Measurements from ENCODE around the gene TAF1B.
"Not testable (repeated sequence)": the region's sequence is repeated elsewhere in the genome, so short reads cannot be mapped to it uniquely, and the experiment has no call there.

Gene TAF1B

DNA sequence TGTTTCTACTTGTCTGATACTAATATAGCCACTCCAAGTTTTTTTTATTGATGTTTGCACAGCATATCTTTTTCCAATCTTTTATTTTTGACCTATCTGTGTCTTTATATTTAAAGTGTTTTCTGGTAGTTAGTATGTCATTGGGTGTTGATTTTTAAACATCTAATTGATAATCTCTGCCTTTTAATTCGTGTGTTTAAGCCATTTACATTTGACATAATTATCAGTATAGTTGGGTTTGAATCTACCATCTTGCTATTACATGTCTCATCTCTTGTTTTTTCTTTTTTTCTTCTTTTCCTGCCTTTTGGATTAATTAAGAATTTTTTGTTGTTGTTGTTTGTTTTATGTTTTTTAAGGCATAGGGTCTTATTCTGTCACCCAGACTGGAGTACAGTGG lies 44.2 kb downstream of the TAF1B start:
- DNase-seq = no peak

DNA sequence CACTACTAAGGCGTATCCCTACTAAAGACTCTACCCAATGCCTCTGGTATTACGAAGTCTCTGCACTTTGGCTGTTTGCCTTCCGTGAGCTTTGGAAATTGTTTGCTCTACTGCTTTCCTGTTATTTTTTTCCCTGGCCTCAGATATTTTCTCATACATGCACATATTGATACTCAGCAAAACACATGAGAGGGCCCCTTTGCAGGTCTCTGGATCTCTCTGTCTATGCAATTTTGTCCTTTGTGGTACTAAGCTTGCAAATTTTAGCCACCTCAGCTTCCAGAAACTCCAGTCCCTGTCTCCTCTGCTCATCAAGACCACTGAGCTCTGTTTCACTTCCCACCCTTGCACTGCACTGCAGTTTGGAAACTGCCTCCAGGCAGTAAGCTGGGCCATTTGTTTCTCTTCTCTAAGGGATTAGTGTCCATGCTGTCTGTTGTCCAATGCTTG lies 46.6 kb downstream of the TAF1B start:
- DNase-seq = peak; percentile 6

- DNase-seq = no peak
These were observed 49.0 kb downstream of the TAF1B start for GRCh38 chr2:9892236-9892635.

GRCh38 chr2:9895669-9896590 lies 52.7 kb downstream of the TAF1B start:
- DNase-seq = no peak

GRCh38 chr2:9897331-9897737 lies 54.1 kb downstream of the TAF1B start:
- DNase-seq = peak; percentile 96

GRCh38 chr2:9897846-9898245 lies 54.6 kb downstream of the TAF1B start:
- peak; percentile 13 for DNase-seq

GRCh38 chr2:9905413-9905812 lies 62.1 kb downstream of the TAF1B start:
- DNase-seq = no peak

DNA sequence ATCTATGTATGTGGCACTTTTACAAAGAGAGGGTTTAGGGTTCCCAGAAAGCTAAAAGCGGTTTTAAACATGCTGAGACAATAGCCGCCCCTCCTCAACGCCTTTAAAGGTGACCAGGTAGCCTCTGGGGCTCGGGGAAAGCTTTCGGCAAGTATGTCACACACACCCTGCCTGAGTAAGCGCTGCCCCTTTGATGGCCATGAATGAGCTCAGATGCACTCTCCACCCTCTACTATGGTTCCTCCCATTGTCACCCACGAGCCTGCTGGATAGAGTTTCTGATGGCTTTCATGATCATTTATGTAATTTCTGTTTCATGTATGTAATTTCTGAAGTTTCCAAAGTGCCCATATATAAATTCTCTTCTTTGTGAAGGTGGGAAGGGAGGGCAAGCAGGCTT lies 64.1 kb downstream of the TAF1B start:
- no peak for DNase-seq

GRCh38 chr2:9908639-9909038 lies 65.4 kb downstream of the TAF1B start:
- DNase-seq = no peak

- peak; percentile 29 for DNase-seq
These were observed 65.8 kb downstream of the TAF1B start for GRCh38 chr2:9909106-9909505.

DNA sequence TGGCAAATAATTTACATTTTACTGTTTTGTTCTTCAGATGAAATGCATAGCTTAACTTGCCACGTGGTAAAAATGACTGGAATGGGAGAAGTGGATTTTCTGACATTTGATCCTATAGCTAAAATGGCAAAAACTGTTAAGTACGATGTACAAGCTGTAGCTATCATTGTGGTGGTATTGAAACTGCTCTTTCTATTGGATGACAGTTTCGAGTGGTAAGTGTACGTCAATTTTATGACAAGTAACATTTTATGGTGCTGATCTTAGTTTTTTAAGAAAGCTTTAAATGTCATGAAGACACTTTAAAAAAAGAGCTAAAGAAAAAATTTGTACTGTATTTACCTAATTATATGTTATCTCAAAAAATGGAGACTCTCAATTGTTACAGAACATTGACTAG lies 67.4 kb downstream of the TAF1B start:
- DNase-seq = no peak

- DNase-seq = no peak
These were observed 69.2 kb downstream of the TAF1B start for GRCh38 chr2:9912468-9912867.

GRCh38 chr2:9914384-9915065 lies 71.3 kb downstream of the TAF1B start:
- no peak for DNase-seq

DNA sequence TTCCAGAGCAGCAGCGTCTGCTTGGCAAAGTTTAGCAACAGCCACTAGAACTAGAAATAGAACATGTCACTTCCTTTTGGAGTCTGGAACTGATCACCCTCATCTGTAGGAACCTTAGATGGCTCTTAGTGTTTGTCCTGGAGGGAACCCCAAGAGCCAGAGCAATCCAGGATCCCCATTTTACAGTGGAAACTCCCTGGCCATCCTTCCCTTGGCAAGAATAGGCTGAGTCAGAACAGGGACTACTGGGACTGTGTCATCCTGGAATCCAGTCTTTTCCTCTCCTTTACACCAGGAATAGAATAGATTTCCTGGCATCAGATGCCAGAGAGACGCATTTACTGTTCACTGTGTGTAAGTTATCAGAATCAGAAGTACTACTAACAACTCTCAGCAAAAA lies 75.0 kb downstream of the TAF1B start:
- DNase-seq = no peak

- DNase-seq = no peak
These were observed 76.2 kb downstream of the TAF1B start for GRCh38 chr2:9919512-9919911.

DNA sequence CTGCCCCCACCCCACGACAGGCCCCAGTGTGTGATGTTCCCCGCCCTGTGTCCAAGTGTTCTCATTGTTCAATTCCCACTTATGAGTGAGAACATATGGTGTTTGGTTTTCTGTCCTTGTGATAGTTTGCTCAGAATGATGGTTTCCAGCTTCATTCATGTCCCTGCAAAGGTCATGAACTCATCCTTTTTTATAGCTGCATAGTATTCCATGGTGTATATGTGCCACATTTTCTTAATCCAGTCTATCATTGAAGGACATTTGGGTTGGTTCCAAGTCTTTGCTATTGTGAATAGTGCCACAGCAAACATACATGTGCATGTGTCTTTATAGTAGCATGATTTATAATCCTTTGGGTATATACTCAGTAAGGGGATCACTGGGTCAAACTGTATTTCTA lies 83.7 kb downstream of the TAF1B start:
- not testable (repeated sequence) for DNase-seq

DNA sequence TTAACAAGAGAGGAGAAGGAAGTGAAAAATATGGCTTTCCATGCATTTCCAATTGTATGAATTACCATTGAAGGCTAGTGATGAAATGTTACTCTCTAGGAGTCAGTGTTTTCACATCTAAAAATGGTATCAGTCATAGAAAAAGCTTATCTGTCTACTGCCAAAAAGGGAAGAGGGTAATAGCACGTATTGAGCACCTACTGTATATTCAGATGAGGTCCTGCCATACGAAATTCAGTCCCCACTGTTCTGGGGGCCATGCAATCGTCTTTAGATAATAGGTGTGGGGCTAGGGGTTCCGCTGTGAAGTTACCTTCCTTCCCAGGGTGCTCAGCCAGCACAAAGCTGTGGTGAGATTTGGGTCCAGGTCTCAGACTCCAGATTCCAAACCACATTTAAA lies 94.0 kb downstream of the TAF1B start:
- DNase-seq = no peak

DNA sequence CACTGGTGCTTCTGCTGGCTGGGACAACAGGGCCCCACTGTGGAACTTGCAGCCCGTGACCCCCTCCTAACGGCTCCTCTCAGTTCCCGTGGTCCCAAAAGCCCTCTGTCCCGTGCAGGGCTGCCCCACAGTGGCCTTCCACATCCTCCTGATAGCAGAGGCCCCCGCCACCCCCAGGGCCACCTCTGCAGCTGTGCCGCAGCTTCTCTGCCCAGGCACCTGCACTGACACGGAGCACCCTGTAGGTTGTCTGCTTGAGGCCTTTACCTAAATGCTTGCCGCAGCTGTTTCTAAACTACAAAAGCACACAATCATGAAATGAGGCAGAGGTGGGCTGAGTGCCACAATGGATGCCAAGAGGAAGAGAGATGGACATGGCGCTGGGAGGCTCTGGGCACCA lies 94.7 kb downstream of the TAF1B start:
- no peak for DNase-seq

DNA sequence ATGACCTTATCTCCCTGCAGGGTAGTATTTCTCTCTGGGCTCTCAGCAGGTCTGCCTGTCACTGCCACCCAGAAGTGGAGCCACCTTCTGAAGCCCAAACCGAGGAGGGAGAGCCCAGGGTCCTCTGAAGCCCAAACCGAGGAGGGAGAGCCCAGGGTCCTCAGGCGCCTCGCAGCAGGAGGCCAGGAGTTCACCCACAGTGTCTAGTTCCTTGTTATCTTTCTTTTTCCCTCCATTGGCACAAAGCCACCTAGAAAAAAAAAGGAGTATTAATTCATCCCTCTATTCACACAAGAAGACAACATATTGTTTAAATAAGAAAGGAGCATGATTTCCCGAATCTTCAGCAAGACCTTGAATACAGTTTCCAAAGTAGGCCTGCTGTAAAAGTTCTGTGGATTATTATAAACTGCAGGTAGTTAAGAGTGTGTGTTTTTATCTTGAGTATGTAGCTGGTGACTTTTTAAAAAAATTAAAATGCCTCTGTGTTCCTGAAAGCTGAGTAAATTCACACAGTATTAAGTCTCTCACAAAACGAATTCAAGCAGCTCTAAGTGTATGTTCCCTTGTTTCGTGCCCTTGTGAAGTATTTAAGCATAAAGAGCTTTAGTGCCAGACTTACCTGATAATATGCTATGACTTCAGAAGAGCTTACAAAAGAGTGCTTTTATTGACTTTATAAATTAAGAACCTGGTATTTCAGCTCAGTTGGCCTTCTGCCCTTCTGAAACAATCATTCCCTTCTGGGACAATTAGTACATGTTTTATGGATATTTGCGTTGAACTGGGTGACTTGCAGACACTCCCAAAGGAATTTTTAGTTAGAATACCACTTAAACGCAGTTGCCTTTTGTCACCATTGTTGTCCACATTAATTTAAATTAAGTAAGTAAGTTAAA lies 96.6 kb downstream of the TAF1B start:
- DNase-seq = no peak

- no peak for DNase-seq
These were observed 98.1 kb downstream of the TAF1B start for GRCh38 chr2:9941196-9941995.

DNA sequence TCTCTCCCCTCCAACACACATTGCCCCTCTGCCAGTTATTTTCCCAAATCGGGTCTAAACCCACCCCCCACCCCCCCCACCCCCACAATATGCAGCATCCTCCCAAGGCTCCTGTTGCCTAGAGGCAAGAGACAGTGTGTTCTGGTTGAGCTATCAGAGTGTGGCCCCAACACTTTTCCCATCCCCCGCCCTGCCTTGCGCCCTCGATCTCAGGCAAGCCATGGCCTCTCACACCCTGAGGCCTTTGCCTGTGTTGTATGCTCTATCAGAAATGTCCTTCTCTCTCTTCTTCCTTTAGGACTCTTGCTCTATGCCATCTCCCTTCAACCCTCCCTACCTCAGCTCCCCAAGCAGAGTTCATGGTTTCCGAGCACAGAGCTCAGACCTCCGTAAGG lies 98.7 kb downstream of the TAF1B start:
- no peak for DNase-seq

GRCh38 chr2:9944330-9944758 lies 101.1 kb downstream of the TAF1B start:
- DNase-seq = no peak

Data from suppressor macrophage treated with lipopolysaccharide for 4 hours (primary cell).